ENCODE measurements around the gene TXNL1. TPM values are rescaled to one million over a fixed set of nuclear protein-coding genes. Genes with fewer than 3 reads are reported as not detected.
"Not testable (repeated sequence)": the region's sequence is repeated elsewhere in the genome, so short reads cannot be mapped to it uniquely, and the experiment has no call there.

The TXNL1 gene
- total RNA-seq, 2 donors from 2014 or later: 47.1 to 52.8 TPM

GRCh38 chr18:56579451-56579850 is 58.9 kb downstream of the TXNL1 start:
- Histone ChIP-seq H3K36me3 (no peaks in the 10 kb centered on the region), H3K27me3 (replicated peaks; ENCODE audit: insufficient read depth) (no peaks in the 10 kb centered on the region), H3K4me3 (no peak overlapping the region), H3K27ac (no peak overlapping the region), H3K4me1 (ENCODE audit: control insufficient read depth in 1 of 2, low read depth in 2 of 2) (peaks cover 5 to 16% of the 10 kb centered on the region in 2 donors), H3K9me3 (no peaks in the 10 kb centered on the region)
- DNase-seq (ENCODE audit: low spot score) (no peak), ATAC-seq (ENCODE audit: insufficient number of reproducible peaks, low FRiP score, low read depth) (no peak)
- no peak for TF ChIP-seq CTCF (IDR thresholded peaks at IDR 0.05)

- no peak for TF ChIP-seq CTCF (IDR thresholded peaks at IDR 0.05)
- H3K27ac ChIP-seq: no peak overlapping the region
- DNase-seq (ENCODE audit: low spot score): no peak
- H3K36me3 ChIP-seq: no peaks in the 10 kb centered on the region
- no peak overlapping the region for H3K4me3 ChIP-seq
- ATAC-seq (ENCODE audit: insufficient number of reproducible peaks, low FRiP score, low read depth): no peak
- H3K27me3 ChIP-seq (replicated peaks; ENCODE audit: insufficient read depth): no peaks in the 10 kb centered on the region
- H3K4me1 ChIP-seq (ENCODE audit: control insufficient read depth in 1 of 2, low read depth in 2 of 2): peaks cover 5 to 17% of the 10 kb centered on the region in 2 donors
- H3K9me3 ChIP-seq: no peaks in the 10 kb centered on the region
Measured at GRCh38 chr18:56576826-56577573, 61.4 kb downstream of the TXNL1 start.

- no peak overlapping the region for H3K27ac ChIP-seq
- peaks cover 5 to 17% of the 10 kb centered on the region in 2 donors for H3K4me1 ChIP-seq (ENCODE audit: control insufficient read depth in 1 of 2, low read depth in 2 of 2)
- no peak overlapping the region for H3K4me3 ChIP-seq
- ATAC-seq (ENCODE audit: insufficient number of reproducible peaks, low FRiP score, low read depth) (peak; percentile 77), DNase-seq (ENCODE audit: low spot score) (no peak)
- TF ChIP-seq CTCF (IDR thresholded peaks at IDR 0.05): peak; percentile 74
- no peaks in the 10 kb centered on the region for H3K27me3 ChIP-seq (replicated peaks; ENCODE audit: insufficient read depth)
- no peaks in the 10 kb centered on the region for H3K36me3 ChIP-seq
- H3K9me3 ChIP-seq: no peaks in the 10 kb centered on the region
Measured at GRCh38 chr18:56575819-56576663, 62.4 kb downstream of the TXNL1 start.

GRCh38 chr18:56574861-56575260 is 63.5 kb downstream of the TXNL1 start:
- H3K27me3 ChIP-seq (replicated peaks; ENCODE audit: insufficient read depth): no peaks in the 10 kb centered on the region
- TF ChIP-seq CTCF (IDR thresholded peaks at IDR 0.05): no peak
- no peak for DNase-seq (ENCODE audit: low spot score)
- H3K9me3 ChIP-seq: no peaks in the 10 kb centered on the region
- no peak for ATAC-seq (ENCODE audit: insufficient number of reproducible peaks, low FRiP score, low read depth)
- H3K4me3 ChIP-seq: no peak overlapping the region
- no peak overlapping the region for H3K27ac ChIP-seq
- no peaks in the 10 kb centered on the region for H3K36me3 ChIP-seq
- H3K4me1 ChIP-seq (ENCODE audit: control insufficient read depth in 1 of 2, low read depth in 2 of 2): peaks cover 5 to 17% of the 10 kb centered on the region in 2 donors

- DNase-seq (ENCODE audit: low spot score); H3K27ac ChIP-seq; H3K4me3 ChIP-seq; ATAC-seq (ENCODE audit: insufficient number of reproducible peaks, low FRiP score, low read depth); H3K36me3 ChIP-seq; H3K9me3 ChIP-seq; H3K27me3 ChIP-seq (replicated peaks; ENCODE audit: insufficient read depth): not testable (repeated sequence)
- peaks cover 5 to 17% of the 10 kb centered on the region in 2 donors for H3K4me1 ChIP-seq (ENCODE audit: control insufficient read depth in 1 of 2, low read depth in 2 of 2)
Measured at GRCh38 chr18:56572267-56572666, 66.1 kb downstream of the TXNL1 start.

Measured in thoracic aorta (tissue), 2 donors.